Measurements from ENCODE around the gene BNIP3. TPM values are rescaled to one million over a fixed set of nuclear protein-coding genes. Genes with fewer than 3 reads are reported as not detected.
"Not testable (repeated sequence)": the region's sequence is repeated elsewhere in the genome, so short reads cannot be mapped to it uniquely, and the experiment has no call there.

The BNIP3 gene
- total RNA-seq, 2 donors from 2014 or later: 31.3 to 51.7 TPM

- no peak for ATAC-seq (replicated peaks in 1 of 2)
- no peak for DNase-seq
- Mint-ChIP-seq H3K27me3 (ENCODE audit: low read depth) (no peaks in the 10 kb centered on the region), H3K4me3 (peak overlapping the region in 1 of 2 donors; percentile 24), H3K9me3 (peaks cover 2 to 5% of the 10 kb centered on the region in 2 donors), H3K27ac (peak overlapping the region; percentile 58), H3K4me1 (ENCODE audit: low read depth) (peaks cover 77% of the 10 kb centered on the region), H3K36me3 (ENCODE audit: insufficient read depth in 2 of 2) (peaks cover 7 to 20% of the 10 kb centered on the region in 2 donors)
These were observed 56.6 kb downstream of the BNIP3 start for GRCh38 chr10:131925011-131925649.

- peaks cover 10 to 16% of the 10 kb centered on the region in 2 donors for H3K9me3 Mint-ChIP-seq
- DNase-seq (no peak), ATAC-seq (replicated peaks in 1 of 2) (no peak)
- H3K4me1 Mint-ChIP-seq (ENCODE audit: low read depth): peaks cover 77% of the 10 kb centered on the region
- H3K4me3 Mint-ChIP-seq: no peak overlapping the region
- H3K36me3 Mint-ChIP-seq (ENCODE audit: insufficient read depth in 2 of 2): peaks cover 23 to 37% of the 10 kb centered on the region in 2 donors
- H3K27me3 Mint-ChIP-seq (ENCODE audit: low read depth): no peaks in the 10 kb centered on the region
- H3K27ac Mint-ChIP-seq: no peak overlapping the region
These were observed 58.5 kb downstream of the BNIP3 start for GRCh38 chr10:131923038-131923756.

- peaks cover 35 to 54% of the 10 kb centered on the region in 2 donors for H3K36me3 Mint-ChIP-seq (ENCODE audit: insufficient read depth in 2 of 2)
- DNase-seq: no peak
- no peak overlapping the region for H3K27ac Mint-ChIP-seq
- H3K9me3 Mint-ChIP-seq: peaks cover 16 to 27% of the 10 kb centered on the region in 2 donors
- H3K4me3 Mint-ChIP-seq: peak overlapping the region in 1 of 2 donors; percentile 15
- ATAC-seq (replicated peaks in 1 of 2): no peak
- peaks cover 72% of the 10 kb centered on the region for H3K4me1 Mint-ChIP-seq (ENCODE audit: low read depth)
- H3K27me3 Mint-ChIP-seq (ENCODE audit: low read depth): no peaks in the 10 kb centered on the region
These were observed 60.5 kb downstream of the BNIP3 start for GRCh38 chr10:131921184-131921583.

GRCh38 chr10:131920693-131921092 lies 61.0 kb downstream of the BNIP3 start:
- H3K4me3 Mint-ChIP-seq: no peak overlapping the region
- ATAC-seq (replicated peaks in 1 of 2) (no peak), DNase-seq (no peak)
- peaks cover 77% of the 10 kb centered on the region for H3K4me1 Mint-ChIP-seq (ENCODE audit: low read depth)
- H3K9me3 Mint-ChIP-seq: peaks cover 16 to 27% of the 10 kb centered on the region in 2 donors
- no peaks in the 10 kb centered on the region for H3K27me3 Mint-ChIP-seq (ENCODE audit: low read depth)
- no peak overlapping the region for H3K27ac Mint-ChIP-seq
- peaks cover 35 to 54% of the 10 kb centered on the region in 2 donors for H3K36me3 Mint-ChIP-seq (ENCODE audit: insufficient read depth in 2 of 2)

GRCh38 chr10:131920151-131920550 lies 61.6 kb downstream of the BNIP3 start:
- Mint-ChIP-seq H3K27ac (peak overlapping the region; percentile 74), H3K4me1 (ENCODE audit: low read depth) (peaks cover 79% of the 10 kb centered on the region)
- peak; percentile 45 to 46 for ATAC-seq (replicated peaks in 1 of 2)

GRCh38 chr10:131919461-131919860 lies 62.3 kb downstream of the BNIP3 start:
- peak overlapping the region in 1 of 2 donors; percentile 22 for H3K4me3 Mint-ChIP-seq

More at GRCh38 chr10:131920151-131920550, 61.6 kb downstream of the BNIP3 start:
- peak; percentile 25 to 48 for DNase-seq
- H3K27me3 Mint-ChIP-seq (ENCODE audit: low read depth): no peaks in the 10 kb centered on the region
- H3K36me3 Mint-ChIP-seq (ENCODE audit: insufficient read depth in 2 of 2): peaks cover 35 to 50% of the 10 kb centered on the region in 2 donors
- no peak overlapping the region for H3K4me3 Mint-ChIP-seq
- H3K9me3 Mint-ChIP-seq: peaks cover 16 to 27% of the 10 kb centered on the region in 2 donors

More at GRCh38 chr10:131919461-131919860, 62.3 kb downstream of the BNIP3 start:
- not testable (repeated sequence) for ATAC-seq (replicated peaks in 1 of 2); H3K27me3 Mint-ChIP-seq (ENCODE audit: low read depth)
- peak in 1 of 2 donors; percentile 18 for DNase-seq
- Mint-ChIP-seq H3K27ac (peak overlapping the region; percentile 74), H3K36me3 (ENCODE audit: insufficient read depth in 2 of 2) (peaks cover 33 to 45% of the 10 kb centered on the region in 2 donors), H3K4me1 (ENCODE audit: low read depth) (peaks cover 76% of the 10 kb centered on the region), H3K9me3 (peaks cover 16 to 27% of the 10 kb centered on the region in 2 donors)

Other genes with a start within 250 kb of the BNIP3 start
- gene PPP2R2D, start 80.9 kb downstream of the BNIP3 start, total RNA-seq: 10 to 100 TPM; 32.5 to 40.7 TPM
- gene JAKMIP3, start 84.0 kb upstream of the BNIP3 start, total RNA-seq: 1 to 10 TPM; 2.7 to 6.6 TPM
- gene DPYSL4, start 205.0 kb upstream of the BNIP3 start, total RNA-seq: 1 to 10 TPM; 4.8 to 9.9 TPM